22Rv1 (cell line): Measurements from ENCODE around the gene HCFC1R1.

Source experiments
- CTCF ChIP-seq: fragments of 450-650 bp; IDR thresholded peaks from 2 replicates; pipeline ENCODE4 v1.5.1; 2017; ENCODE audit warnings: mild to moderate bottlenecking
- ZFX ChIP-seq: fragments of 450-650 bp; IDR thresholded peaks from 2 replicates; pipeline ENCODE4 v1.6.1; 2017; ENCODE audit warnings: antibody characterized with exemption, borderline replicate concordance

GRCh38 chr16:3050487-3050886, 26.7 kb upstream of the HCFC1R1 start:
- TF ChIP-seq CTCF (no peak), ZFX (no peak)
